ENCODE data around the gene ZNF791. TPM values are rescaled to one million over a fixed set of nuclear protein-coding genes. Genes with fewer than 3 reads are reported as not detected.
A peak's percentile ranks its signal among the peaks of the same experiment; 100 is the strongest.

ZNF791 gene
- total and polyA plus RNA-seq, 2 experiments from 2014 or later, result 12.2 to 15.3 TPM

GRCh38 chr19:12578641-12579040 is 32.1 kb upstream of the ZNF791 start (continued):
- TF ChIP-seq REST (IDR thresholded peaks at IDR 0.05; ENCODE audit: unreplicated experiment), result no peak
- TF ChIP-seq ETS1 (IDR thresholded peaks at IDR 0.05), result no peak
- TF ChIP-seq JUNB (IDR thresholded peaks at IDR 0.05; ENCODE audit: unreplicated experiment), result no peak

- no peaks in the 10 kb centered on the region; the same call in 1 of the 2 replicates for H4K20me1 ChIP-seq (replicated peaks; ENCODE audit: insufficient read depth)
- Mint-ChIP-seq H3K4me1 (no peaks in the 10 kb centered on the region), H3K4me3 (no peak overlapping the region), H3K9me3 (peaks cover 55% of the 10 kb centered on the region), H3K27me3 (ENCODE audit: insufficient read depth, low read depth, poor library complexity) (peaks cover 7% of the 10 kb centered on the region), H3K27ac (no peak overlapping the region), H3K36me3 (ENCODE audit: low read depth) (peaks cover 66% of the 10 kb centered on the region)
- H3K27me3 ChIP-seq (ENCODE audit: insufficient read depth), result no peaks in the 10 kb centered on the region
- no peak for TF ChIP-seq JUNB (IDR thresholded peaks at IDR 0.05; ENCODE audit: unreplicated experiment)
- no peak for TF ChIP-seq POLR2AphosphoS5 (IDR thresholded peaks at IDR 0.05; ENCODE audit: low read depth)
- no peak for TF ChIP-seq STAT1 (IDR thresholded peaks at IDR 0.05; ENCODE audit: unreplicated experiment)
- TF ChIP-seq ETS1 (IDR thresholded peaks at IDR 0.05), result no peak
- no peak for TF ChIP-seq CTCF (conservative IDR thresholded peaks at IDR 0.05; ENCODE audit: low read depth in 2 of 2)
- H3K36me3 ChIP-seq (ENCODE audit: insufficient read depth), result peaks cover 26% of the 10 kb centered on the region
- no peak for DNase-seq (ENCODE audit: low spot score)
- H3K79me2 ChIP-seq (replicated peaks; ENCODE audit: insufficient read depth), result no peaks in the 10 kb centered on the region
- no peaks in the 10 kb centered on the region for H3K4me1 ChIP-seq (ENCODE audit: insufficient read depth)
- H3K9me2 ChIP-seq (ENCODE audit: insufficient read depth), result no peaks in the 10 kb centered on the region
- no peaks in the 10 kb centered on the region for H3F3A ChIP-seq (replicated peaks; ENCODE audit: low read depth)
- ATAC-seq, result no peak
- no peak overlapping the region for H3K4me3 ChIP-seq
- H2AFZ ChIP-seq, result no peak overlapping the region
- H3K27ac ChIP-seq (ENCODE audit: low read depth), result peak overlapping the region; percentile 39; the same call in 1 of the 2 replicates
- H3K4me2 ChIP-seq, result no peak overlapping the region
Observed at GRCh38 chr19:12580180-12580694, 30.5 kb upstream of the ZNF791 start.

Measured in GM23338 (cell line).